Measurements from ENCODE around the gene NKX3-2.
A peak's percentile ranks its signal among the peaks of the same experiment; 100 is the strongest.

NKX3-2 gene

DNA sequence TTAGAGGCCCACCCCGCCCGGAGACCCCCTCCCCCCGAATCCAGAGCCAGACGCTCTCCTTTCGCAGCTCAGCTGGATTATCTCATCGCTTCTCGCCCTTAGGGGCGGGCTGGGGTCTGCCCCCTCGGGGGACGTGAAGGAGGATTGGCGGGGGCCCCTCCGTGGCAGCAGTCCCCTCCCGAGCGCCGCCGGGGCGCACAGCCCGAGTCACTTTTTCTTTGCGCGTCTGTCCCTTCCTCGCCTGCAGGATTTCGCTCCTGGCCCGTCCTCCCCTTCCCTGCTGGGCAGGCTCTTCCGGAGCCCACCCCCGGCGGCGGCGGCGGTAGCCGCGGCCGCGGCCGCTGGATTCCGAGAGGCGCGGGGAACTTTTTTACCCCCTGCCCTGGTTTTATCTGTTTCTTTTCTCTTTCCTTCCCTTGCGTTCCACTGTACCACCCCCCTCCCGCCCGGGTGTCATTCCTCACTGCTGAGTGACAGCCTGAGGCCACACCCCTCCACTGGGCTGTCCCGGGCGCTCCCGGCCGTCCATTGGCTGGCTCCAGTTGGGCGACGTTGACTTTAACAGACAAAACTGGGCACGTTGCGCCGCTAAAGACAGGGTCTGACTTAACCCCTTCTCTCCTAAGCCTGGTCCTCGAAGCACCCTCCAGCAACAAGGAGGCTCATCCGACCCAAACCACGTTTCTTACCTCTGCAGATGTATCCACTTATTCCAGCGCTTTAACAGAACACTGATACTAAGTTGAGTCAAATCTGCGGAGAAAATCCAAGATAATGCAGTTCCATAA lies 492 bp upstream of the NKX3-2 start:
- DNase-seq, result peak; percentile 35

DNA sequence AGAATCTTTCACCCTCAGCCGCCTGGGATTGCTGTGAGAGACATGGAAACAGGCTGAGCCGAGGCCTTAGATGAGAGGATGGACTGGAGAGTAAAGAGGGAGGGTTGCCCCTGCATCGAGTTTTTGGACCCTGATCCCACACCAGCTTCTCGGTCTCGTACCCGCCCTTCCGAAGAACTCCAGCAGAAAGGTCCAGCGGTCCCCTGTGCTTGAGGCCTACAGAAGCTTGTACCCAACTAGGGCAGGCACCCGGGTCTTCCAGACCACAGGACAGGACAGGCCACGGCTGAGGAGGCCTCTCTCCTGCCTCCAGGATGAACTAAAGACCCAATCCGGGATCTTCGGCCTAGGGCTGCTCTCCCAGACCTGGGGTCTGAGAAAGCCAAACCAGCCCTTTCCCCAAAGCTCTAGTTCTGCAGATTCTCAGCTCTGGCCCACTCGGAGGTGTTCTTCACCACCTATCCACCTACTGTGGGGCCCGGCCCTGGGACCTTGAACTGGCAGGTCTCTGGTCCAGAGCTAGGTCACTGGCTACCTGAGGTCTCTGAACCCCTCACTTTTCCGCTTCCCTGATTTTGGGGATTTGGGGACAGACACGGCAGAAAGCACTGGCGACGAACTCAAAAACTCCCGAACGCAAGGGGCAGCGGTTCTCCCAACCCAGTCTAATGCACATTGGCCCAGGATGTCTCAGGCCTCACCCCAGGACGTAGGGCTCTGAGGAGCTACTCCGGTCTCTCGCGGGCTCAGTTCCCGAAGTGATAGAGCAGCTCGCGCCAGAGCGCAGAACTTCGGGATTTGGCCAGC lies 1.1 kb downstream of the NKX3-2 start:
- no peak for DNase-seq

DNA sequence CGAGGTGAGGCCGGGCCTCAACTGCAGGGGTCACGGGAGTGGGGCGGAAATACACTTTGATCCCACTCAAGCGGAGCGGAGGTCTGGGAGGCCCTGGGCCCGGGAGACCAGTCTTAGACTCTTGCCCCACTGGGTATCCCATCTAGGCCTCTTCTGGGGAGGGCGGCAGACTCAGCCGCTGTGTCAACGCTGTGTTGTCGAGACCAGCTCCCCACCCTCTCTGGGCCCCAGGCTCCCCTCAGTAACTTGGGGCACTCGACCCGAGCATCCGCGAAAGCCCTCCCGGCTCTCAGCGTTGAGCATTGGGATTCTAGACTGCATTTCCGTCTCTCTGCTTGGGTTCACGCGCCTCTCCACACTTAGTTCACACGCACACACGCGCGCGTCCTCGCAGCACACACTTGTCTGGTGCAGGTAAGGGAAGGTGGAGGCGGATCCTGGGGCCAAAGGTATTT lies 1.7 kb downstream of the NKX3-2 start:
- no peak for DNase-seq

- DNase-seq, result no peak
Observed at GRCh38 chr4:13541720-13542576, 2.4 kb downstream of the NKX3-2 start.

- DNase-seq, result no peak
Observed at GRCh38 chr4:13541176-13541604, 3.1 kb downstream of the NKX3-2 start.

DNA sequence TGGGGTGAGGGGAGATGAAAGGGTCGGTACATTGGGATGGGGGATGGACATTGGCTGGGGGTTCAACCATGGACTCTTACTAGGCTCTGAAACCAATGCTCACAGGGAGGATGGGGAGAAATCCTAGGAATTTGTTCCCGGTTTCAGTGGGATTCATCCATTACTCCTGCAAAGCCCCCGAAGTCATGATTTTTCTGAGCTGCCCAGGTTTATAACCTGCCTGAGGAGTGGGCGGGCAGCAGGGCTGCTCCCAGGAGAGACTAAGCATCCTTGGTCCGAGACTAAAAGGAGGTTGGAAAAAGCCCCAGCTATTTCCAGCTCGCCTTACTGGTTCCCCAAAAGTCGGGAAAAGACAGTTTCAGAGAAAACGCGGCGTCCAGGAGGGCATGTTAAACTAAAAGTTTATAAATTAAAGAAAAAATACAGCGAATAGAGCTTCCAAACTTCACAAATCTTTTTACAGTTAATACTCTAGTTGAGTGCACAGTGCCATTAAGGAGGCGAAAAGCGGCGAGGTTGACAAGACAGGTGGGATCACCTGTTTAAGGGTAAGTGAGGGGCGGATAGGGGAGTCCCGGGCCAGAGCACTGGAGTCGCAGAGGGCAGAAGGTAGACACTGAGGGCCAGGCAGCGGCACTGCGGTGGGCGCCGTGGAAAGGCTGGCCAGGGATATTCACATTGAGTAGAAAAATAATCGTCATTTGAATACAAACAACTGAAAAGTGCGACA lies 3.7 kb downstream of the NKX3-2 start:
- DNase-seq, result no peak

GRCh38 chr4:13539619-13540445 lies 4.5 kb downstream of the NKX3-2 start:
- no peak for DNase-seq

GRCh38 chr4:13539047-13539618 lies 5.2 kb downstream of the NKX3-2 start:
- no peak for DNase-seq

GRCh38 chr4:13538427-13538973 lies 5.8 kb downstream of the NKX3-2 start:
- DNase-seq, result no peak

- no peak for DNase-seq
Observed at GRCh38 chr4:13537832-13538177, 6.5 kb downstream of the NKX3-2 start.

DNA sequence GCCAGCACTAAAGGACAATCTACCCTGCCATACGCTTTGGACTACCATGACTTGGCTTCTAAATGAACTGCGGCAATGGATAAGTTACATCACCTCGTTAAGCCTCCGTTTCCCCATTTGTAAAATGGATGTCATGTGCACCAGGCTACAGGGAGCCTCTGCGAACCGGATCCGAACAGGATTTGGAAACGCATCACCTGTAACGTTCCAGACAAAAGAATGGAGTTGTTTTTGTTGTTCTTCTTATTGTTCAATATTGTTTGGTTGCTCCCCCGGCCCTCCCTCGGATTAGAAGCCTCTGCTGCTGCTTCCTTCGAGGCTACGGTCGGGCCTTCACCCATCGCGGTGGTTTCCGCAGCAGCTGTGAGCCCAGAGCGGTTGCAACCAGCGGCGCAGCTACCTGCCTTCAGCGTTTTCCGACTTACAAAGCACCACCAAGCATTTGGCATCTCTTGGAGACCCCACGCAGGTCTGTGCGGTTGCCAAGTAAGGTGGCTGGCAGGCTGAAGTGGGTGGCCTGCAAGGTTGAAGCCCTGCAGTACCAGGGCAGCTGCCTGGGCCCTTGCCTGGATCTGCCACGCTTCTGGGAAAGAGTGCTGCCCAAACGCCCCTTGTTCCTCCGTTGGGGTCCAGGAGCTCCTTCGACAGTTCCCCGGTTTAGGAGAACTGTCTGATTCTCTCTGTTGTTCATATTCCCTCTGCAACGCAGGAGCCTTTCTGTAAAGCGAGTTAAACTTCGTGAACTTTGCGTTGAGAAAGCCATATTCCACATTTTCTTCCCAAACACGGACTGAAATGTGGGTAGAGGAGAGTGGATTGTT lies 7.1 kb downstream of the NKX3-2 start:
- no peak for DNase-seq

GRCh38 chr4:13536607-13537006 lies 7.7 kb downstream of the NKX3-2 start:
- no peak for DNase-seq

- DNase-seq, result no peak
Observed at GRCh38 chr4:13535708-13536361, 8.5 kb downstream of the NKX3-2 start.

DNA sequence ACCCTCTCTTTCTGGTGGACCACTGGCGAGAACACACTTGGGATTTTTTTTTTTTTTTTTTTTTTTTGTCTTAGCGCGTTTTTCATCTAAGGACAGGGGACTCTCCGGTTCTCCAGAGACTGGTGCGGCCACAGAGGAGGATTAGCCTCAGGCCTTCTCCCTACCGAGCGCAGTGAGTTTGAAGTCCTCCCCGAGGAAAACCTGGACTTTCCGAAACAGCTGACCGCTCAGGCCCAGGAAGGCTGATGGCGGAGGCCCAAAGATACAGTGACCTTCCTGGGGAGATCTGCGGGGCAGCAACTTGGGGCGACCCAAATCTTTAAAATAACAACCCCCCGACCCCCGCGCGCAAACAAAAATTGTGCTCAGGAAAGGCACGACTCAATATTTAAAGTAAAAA lies 9.2 kb downstream of the NKX3-2 start:
- DNase-seq, result no peak

DNA sequence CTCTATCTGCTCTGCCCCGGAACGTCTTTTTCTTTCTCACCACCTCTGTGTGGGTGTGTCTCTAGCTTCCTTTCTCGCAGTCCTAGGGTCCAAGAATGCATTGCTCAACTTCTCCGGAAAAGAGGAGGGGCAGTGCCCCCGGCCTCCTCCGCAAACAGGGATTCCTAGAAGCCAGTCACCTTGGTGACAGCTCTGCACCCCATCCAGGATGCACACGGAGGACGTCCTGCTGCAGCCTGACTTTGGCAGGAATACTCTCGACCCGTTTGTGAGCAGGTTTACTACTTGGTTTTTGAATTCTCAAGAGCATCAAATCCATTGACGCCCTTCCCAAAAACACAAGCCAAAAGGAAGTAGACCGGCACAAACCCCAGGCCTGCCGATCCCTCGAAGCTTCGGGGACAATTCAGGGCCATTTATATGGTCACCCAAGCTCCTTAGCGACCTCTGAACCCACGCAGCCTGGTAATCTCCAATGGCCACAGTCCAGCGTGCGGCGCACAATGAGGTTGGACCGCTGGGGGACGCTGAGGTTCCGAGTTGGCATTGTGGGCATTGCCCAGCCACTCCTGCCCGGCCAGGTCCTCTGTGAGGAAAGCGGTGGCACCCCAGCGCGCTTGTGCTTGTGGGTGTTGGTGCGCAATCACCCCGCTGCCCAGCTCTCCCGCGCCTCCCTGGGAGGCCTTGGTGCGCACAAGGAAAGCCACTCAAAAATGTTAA lies 9.8 kb downstream of the NKX3-2 start:
- DNase-seq, result no peak

DNA sequence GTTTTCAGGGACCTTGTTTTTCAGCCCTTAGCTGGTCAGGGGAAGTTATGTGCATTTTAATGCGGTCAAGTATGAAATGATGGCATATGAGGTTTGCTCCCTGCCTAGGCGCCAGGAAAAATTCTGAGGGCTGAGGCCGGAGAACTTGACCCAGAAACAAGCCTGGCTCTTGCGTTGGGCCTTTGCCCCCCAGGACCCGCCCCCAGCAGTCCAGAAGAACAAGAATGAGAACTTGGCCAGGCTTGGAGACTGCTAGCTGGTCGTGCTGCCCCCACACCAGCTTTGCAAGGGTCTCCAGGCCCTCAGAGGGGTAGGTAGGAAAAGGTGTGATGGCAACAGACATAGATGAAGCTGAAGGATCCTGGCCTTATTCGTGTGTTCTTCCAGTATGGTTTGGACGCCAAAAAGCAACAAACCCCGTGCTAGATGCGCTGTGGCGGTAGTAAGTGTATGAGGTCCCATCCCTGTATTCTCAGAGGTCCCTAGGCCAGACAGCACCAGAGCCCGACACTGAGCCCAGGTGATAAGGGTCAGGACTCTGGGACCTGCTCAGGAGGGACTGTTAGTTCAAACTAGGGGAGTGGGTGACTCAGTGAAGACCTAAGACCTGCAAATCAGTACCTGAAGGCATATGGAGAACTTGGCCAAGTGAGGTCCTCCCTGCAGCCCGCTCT lies 10.5 kb downstream of the NKX3-2 start:
- no peak for DNase-seq

- DNase-seq, result no peak
Observed at GRCh38 chr4:13531625-13531998, 12.7 kb downstream of the NKX3-2 start.
